HG03439 (cell line): ENCODE results near the gene FOLR3.
"Not testable (repeated sequence)": the region's sequence is repeated elsewhere in the genome, so short reads cannot be mapped to it uniquely, and the experiment has no call there.

Source experiments
- ATAC-seq: cut with Tn5 transposase; IDR thresholded peaks from one replicate; pipeline ENCODE4 v1.9.1; 2021; ENCODE audit warnings: mild to moderate bottlenecking, moderate library complexity; ENCODE audit not compliant: unreplicated experiment

FOLR3 gene

DNA sequence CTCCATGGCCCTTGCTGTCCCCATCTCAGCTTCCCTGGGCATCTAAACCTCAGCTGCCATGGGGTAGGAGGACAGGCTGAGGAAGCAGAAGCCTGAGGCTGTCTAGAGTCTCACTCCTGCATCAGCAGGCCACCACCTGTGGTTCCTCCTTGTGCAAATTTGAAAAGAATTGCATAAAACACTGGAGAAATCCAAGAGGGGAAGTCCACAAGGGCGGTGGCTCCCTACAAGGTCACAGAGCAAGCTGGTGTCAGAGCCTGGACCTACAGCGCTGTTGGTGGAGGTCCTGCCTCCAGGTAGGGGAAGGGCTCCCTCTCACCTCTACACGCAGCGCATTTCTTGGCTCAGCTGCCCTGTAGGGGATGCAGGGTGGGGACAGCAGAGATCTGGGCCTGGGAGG lies at the start of gene FOLR3:
TSS of gene FOLR3 (plus strand) at position 253 of the 400 bp plus-strand sequence. CDS start 228 bp downstream, outside the sequence.
- ATAC-seq = not testable (repeated sequence)

DNA sequence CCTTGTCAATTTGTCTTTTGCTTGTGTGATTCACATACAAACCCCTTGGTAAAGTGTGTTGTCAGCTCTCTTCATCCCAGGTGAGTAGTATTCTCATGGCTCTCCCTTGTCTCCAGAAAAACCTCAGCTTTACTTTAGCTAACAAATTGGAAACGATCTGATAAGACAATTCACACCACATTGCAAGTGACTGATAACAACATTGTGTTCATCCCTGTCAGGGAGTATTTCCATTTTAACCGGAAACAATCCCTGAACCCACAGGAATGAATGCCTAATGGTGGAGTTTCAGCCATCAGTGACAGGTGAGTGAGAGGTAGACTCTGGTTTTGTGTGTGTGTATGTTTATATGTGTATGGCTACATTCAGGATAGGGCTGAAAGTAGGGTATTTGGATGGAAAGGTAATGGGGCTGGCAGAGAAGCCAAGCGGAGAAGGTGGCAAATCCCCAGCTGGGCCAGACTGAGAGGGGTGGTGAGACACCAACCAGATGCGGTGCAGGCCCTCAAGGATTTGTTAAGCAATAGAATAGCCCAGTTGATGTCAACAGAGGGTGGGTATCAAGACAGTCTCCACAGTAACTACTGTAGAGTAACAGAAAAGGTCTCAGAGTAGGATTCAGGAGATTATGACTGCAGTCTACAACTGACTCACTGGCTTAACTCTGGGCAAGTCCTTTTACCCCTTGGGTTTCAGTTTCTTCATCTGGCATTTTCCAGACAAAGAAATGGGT lies 47.3 kb upstream of the FOLR3 start:
- ATAC-seq = no peak

DNA sequence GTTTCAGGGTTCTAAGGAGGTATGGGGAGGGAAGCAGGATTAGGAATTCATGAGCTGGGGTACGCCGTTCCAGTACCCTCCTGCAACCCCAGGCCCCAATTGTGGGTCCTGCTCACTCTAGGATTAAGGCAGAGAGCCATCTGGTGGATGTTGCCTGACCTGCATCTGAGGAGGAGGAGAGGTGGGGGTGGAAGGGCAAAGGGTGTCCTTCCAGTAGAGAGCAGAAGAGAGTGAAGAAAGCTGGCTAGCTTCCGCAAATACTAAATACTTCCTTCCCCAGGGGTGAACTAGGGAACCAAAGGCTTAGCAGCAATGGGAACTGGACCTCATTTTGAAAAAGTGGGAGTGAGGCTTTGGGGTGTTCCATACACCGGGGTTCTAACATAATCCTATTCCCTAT lies 44.2 kb upstream of the FOLR3 start:
- ATAC-seq = no peak

DNA sequence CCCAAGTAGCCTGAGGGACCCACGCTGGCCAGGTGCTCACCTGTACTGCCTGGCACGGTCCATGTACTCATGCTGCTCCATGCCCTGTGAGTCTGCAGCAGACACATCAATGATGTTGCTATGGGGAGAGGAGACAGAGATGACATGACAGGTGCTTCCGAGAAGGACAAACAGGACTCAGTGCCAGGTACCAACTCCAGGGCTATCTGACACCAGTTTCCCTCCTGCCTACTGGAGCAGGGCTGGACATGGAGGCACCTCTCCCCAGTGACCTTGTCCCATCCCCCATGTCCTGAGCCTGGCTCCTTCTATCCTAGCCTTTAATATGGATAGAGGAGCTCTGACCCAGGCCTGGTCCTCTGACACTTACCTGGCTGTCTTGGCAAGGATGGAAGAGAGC lies 36.8 kb upstream of the FOLR3 start:
- no peak for ATAC-seq

DNA sequence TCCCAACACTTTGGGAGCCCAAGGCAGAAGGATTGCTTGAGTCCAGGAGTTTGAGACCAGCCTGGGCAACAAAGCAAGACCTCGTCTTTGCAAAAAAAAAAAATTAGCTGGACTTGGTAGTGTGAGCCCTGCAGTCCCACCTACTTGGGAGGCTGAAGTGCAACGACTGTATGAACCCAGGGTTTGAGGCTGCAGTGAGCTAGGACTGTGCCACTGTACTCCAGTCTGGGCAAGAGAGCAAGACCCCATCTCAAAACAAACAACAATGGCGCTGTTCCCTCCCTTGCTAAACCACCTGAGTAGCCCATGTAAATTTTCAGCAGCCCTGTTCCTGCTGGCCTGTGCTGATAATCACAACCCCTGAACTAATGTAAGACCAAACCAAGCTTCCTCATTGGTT lies 35.5 kb upstream of the FOLR3 start:
- ATAC-seq = no peak

DNA sequence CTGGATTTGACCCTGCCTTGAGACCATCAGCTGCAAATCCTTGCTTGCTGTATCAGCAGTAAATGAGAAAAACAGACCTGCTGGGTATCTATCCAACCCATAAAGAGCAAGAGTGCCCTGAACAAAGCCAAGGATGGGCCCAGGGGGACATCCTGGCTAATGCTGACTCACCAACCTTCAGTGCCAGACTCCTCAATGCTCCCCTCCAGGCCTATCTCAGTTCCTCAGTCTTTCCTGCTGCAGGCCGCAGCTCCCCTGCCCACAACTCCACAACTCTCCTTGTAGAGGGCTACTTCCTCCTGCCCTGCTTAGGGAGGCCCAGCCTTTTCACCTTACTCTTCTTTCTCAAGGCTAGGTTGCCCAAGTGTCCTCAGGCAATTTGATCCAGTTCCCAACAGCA lies 35.1 kb upstream of the FOLR3 start:
- no peak for ATAC-seq

DNA sequence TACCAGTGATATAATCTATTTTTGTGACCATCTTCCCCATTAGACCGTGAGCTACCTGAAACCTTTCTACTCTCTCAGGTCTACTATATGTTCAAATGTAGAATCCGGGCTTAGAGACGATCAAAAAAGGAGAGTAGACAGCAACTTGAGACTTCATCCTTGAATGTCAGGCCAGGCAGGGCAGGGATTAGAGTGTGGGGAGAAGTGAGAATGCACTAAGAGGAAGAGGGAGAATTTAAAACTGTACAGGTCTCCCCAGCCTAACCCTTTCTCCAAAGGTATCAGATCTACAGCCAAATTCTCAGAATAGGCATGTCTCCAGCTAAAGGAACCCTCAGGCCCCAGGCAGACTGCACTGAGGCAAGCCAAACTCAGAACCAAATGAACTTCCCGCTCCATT lies 33.4 kb upstream of the FOLR3 start:
- ATAC-seq = no peak

DNA sequence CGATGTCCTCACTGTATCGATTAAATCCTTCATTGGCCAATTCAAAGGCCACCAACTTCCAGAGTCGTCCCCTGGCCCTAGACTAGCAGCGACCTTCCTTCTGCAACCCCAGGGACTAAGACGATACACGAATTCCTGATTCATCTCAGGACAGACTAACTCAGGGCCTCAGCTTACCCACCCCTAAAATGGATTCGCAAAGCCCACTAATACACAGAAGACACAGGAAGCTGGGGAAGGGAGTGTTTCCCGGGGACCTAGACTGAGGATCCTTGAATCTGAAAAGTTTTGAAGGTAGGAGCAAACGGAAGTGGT lies 32.9 kb upstream of the FOLR3 start:
- ATAC-seq = no peak

DNA sequence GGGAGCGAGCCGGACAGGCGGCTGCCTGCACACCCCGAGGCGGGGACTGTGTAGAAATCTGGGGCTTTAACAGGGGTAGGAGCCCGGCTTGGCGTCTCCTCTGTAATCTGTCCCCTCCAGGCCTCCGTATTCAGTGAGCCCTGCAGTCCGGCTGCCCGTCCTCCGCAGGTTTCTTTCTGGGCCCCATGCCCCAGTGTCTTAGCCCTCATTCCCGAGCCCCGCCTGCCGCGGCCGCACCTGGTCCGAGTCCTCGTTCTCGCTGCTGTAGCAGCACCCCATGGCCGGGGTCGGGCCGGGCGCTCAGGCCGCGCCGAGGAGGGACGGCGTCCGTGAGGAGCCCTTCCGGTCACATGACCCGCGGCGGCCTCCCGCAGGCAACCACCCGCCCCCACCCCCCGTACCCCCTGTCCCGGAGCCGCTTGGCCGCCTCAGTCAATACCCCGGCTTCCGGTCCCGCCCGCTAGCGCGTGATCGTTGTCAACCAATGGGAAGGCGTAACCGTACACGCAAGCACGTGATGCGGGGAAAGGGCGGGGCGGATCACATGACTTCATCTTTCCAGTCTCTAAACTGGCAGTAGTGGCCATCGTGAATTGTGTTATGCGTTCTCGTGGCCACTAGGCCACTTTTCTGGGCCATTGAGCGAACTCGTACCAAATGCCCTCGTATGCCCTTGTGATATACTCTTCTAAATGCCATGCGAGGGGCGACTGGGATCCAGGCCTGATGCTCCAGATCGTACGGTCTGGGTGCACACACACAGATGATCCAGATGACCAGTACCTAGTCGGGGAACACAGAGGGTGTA lies 32.4 kb upstream of the FOLR3 start, which contains the start of gene LAMTOR1:
TSS of gene LAMTOR1 (minus strand) at position 352 of the 808 bp plus-strand sequence. CDS start at position 279, 73 bp downstream.
- ATAC-seq = peak; percentile 90

DNA sequence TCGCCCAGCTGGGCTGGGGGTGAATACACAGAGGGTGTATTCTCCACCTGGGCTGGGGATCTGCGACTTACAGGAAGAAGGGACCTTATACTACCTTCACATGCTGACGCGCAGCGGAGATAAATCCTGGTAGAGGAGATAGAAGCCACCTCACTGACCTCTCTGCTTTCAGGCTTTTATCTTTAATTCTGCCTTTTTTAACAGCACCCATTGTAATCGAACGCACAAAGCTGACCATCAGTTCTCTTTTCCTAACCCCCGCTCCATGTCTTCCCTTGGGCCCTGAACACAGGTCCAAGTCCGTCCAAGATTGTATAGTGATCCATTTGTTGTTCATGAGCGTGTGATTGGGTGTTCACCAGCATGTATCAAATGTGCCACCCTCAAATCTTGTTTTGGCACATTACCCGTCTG lies 31.8 kb upstream of the FOLR3 start:
- ATAC-seq = no peak

DNA sequence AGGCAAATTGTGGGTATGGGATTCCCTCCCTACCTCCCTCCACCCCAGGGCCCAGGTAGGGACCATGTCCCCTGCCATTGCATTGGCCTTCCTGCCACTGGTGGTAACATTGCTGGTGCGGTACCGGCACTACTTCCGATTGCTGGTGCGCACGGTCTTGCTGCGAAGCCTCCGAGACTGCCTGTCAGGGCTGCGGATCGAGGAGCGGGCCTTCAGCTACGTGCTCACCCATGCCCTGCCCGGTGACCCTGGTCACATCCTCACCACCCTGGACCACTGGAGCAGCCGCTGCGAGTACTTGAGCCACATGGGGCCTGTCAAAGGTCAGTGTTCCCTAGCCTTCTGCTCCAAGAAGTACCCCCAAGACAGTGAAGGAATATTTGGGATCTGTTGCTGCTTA lies 29.6 kb upstream of the FOLR3 start, which contains the start of gene TOMT:
TSS of gene TOMT (plus strand) at position 37 of the 400 bp plus-strand sequence. CDS start at position 65, 28 bp downstream.
- no peak for ATAC-seq

DNA sequence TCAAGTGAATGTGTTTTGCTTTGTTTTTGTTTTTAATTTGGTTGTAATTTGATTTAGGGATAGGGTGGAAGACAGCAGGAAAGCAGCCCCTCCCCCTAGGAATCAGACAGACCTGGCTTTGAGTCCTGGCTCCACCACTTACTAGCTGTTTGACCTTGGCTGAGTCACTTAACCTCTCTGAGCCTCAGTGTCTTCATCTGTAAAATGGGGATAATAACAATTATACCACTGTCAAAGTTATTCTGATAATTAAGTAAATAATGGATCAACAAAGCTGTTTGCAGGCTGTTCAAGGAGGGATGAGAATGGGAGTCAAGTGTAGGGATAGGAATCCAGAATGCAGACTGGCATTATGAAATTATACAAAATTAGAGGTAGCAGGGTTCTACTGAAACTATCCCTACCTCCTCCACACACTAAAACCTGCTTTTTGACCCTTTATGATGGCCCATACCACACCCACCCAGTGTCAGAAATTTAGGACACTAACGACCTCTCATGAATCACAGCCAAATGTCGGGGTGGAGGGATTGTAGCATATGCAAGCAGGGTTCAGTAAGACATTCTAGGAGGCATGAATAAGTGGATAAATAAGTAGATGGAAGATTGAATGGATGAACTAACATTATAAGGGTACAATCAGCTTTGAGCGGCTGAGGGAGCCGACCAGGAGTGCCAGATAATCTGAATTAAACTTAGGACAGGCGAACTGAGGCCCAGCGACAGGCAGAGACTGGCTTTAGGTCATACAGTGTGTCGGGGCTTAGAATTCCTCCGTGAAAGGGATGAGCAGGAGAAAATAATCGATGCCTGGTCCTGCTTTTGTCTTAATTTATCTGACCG lies 24.0 kb upstream of the FOLR3 start:
- ATAC-seq = no peak

DNA sequence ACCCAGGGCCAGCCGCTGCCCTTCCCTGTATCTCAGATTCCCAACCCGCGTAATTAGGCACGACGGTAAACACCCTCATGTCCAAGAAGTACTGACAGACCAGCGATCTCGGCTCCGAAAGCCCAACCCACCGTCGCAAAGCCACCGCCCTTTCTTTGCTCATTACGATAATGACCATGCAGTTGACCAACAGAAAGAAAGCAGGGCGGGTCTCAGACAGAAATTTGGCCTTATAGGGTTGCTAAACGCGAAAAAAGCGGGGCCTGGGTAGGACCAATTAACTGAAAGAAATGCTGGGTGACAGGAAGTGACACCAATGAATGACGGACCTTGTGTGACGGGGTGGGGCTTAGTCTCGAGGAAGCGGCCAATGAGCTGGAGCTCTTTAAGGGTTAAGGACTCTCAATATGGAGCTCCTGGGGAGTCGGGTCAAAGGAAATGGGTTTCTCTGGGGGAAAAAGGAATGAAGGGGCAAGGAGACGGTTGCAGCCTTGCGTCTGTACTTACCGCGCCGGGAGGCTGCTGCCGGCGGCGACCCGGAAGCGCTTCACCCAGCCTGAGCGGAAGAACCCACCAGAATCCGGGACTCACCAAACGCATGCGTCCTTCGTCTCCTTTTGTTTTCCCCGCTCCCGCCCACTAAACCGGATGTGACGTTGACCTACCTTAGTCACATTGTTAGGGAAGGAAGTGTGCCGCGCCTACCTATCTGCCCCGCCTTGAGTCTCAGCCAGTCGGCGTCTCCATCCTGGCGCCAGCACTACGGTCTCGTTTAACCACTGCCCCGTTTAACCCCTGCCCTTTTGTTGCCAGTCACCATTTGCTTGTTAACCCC lies 23.2 kb upstream of the FOLR3 start, which contains the start of gene ANAPC15:
TSS of gene ANAPC15 (minus strand) at position 553 of the 835 bp plus-strand sequence. CDS start 1,419 bp downstream, outside the sequence.
- peak; percentile 89 for ATAC-seq

DNA sequence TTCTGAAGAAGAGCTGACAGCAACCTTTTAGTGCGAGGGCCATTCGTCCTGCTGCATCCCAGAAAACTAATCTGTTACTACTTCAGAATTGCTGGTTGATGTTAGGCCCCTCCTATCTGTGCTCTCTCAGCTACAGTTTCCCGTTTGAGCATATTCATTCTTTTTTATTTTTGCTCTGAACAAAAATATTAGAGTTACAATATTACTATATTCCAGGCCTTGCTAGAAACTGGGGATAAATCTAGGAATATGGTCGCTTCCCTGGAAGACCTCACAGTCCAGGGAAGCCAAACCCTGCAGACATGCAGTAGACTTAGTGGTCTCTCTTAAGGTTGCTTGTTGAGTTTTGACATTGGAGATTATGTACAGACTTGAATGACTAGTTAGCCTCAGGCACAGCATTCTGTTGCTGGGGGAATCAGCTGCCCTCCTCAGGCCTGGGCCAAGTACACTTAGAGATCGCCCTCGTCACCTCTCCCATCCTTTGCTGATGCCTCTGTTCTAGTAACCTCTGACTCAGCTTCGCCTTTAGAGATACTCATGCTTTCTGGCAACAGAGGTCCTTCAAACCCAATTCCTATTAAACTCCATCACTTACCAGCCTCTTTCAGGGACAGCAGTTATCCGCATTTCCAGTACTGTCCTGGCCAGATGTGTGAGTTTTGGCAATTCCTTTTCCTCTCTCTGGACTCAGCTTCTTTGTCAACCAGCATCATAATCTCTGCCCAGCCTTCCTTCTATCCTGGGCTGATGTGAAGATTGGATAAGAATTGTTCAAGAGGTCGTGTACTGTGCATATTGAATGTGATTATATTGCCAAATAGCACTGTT lies 22.3 kb upstream of the FOLR3 start:
- no peak for ATAC-seq

DNA sequence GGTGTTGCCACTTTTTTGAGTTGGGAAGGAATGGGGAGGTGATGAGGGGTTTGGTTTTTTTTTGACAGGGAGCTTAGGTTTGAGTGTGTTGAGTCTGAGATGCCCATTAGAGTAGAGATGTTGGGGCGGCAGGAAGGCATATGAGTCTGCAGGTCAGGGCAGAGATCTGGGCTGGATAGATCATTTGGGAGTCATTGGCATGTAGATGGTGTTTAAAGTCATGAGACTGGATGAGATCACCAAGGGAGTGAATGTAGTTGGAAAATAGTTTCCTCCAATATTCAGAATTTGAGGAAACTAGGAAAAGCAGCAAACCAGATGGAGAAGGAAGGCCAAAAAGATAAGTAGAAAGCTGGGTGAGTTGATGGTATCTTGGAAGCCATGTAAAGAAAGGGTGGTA lies 21.0 kb upstream of the FOLR3 start:
- ATAC-seq = no peak

DNA sequence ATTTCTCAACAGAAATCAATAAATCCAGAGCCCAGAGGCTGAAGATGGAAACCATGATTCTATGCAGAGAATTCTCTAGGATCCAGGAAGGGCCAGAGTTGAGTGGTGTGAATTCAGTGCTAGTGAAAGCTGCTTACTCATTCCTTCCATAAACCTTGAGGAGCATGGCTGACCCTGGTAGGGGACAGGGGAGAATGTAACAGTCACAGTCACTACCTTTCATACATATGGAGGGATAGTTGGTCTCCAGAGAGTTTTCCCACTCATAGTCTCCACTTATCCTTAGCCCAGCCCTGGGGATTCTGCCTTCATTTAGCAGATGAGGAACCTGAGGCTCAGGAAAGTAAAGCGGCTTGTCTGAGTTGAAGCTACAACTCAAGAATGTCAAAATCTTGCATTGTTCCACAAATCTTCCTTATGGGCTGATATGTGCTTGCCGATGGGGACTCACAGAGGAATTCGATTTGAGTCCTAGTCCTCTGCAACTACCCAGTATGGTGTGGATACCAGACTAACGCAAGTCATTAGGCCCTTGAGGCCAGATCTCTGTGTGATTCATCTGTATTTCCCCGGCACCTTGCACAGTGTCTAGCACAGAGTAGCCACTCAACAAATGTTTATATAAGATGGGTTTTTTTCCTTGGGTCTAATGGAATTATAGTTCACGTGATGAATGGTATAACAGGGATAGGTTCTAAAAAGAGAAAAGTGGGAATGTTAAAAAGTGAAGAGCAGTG lies 19.3 kb upstream of the FOLR3 start:
- ATAC-seq = no peak

DNA sequence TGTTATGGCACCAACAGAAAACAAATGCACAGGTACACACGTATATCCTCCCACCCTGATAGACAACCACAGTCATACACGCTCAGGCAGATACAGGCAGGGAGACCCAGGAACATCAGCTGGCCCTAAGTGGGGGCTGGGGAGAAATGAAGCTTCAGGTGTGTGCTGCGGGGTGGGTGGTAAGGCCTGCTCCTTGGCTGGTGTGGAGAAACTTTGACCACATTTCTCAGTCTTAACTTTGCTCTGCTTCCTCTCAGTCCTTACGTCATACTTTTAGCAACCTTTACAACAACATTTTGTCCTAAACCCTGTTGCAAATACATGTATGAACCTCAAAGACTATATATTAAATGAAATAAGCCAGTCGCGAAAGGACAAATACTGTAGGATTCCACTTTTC lies 16.3 kb upstream of the FOLR3 start:
- no peak for ATAC-seq

DNA sequence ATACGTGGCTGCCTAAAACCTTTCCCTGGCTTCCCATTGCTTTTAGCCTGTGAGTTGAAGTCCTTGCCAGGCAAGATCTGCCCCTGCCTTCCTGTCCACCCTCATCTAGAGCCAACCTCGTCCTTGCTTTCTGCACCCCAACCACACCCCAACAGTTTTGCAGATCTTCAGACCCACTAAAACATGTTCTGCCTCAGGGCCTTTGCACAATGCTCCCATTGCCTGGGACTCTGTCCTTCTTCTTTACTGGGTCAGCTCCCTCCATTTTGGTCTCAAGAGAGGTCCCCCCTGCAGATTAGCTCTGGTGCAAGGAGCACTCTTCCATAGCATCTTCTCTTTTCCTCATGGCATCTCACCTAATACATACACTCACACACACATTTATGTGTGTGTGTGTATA lies 14.6 kb upstream of the FOLR3 start:
- ATAC-seq = no peak

DNA sequence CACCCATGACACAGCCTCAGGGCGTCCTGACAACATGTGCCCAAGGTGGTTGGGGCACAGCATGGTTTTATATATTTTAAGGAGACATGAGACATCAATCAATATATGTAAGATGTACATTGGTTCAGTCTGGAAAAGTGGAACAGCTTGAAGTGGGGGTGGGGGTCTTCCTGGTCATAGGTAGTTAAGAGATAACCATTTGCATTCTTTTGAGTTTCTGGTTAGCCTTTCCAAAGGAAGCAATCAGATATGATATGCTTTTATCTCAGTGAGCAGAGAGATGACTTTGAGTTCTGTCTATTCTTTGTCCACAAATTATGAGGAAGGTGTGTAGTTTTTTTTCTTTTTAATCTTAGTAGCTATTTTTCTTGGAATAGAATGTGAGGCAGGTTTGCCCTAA lies 12.9 kb upstream of the FOLR3 start:
- ATAC-seq = no peak
